SH-SY5Y (cell line): ENCODE data around the gene MEIS2.

ENCODE experiments used
- GATA2 ChIP-seq: IDR thresholded peaks from 2 replicates; pipeline ENCODE4 v1.6.1; 2011; ENCODE audit warnings: mild to moderate bottlenecking, low read depth, low read length
- GATA3 ChIP-seq: IDR thresholded peaks from 2 replicates; pipeline ENCODE4 v1.6.1; 2011; ENCODE audit warnings: low read depth, mild to moderate bottlenecking, low read length, moderate library complexity

DNA sequence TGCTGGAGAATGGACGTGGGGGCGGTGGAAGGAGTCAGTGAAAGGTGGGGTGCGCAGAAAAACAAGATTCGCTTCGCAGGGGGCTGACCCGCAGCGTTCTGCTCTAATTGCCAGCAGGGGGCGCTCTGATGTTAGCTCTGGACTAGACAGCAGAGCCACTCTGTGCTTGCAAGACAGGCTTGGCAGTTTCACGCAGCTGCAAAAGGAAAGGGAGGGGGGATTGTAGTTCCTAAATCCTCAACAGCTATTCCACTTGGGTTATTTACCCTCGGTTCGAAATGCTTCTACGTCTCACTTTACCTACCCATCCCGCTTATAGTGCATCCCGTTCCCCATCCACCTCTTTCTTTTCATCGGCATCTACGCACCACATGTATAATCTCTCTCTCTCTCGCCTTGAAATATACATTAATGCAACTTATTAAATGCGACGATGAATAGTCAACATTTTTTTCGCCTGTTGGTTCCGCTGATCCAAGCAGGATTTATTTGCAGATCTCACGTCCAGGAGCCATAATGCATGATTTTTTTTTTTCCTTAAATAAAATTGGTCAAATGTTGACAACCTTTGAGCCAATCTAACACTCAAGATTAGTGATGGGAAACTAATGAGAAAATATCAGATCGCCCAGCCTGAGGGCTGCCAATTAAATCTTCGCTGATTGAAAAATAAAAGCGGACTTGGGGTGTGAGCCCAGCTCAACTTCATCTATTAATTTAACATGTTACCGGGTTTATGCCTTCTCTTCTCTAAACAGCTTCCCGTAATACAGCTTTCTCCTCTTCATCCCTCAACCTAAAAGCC, 216.4 kb downstream of the MEIS2 start:
- TF ChIP-seq GATA3 = no peak
- no peak for TF ChIP-seq GATA2
